T47D (cell line): ENCODE data around the gene ADGRD1.

ENCODE experiments used
- DNase-seq, 2 experiments: peaks; one replicate each; pipeline versions ENCODE4 v3.0.0 to v3.0.0-alpha.2; 2011 to 2012; ENCODE audit warnings: low read depth in 1 of 2, low spot score in 1 of 2
- JUND ChIP-seq: IDR thresholded peaks from 2 replicates; pipeline ENCODE4 v1.6.1; 2012; ENCODE audit warnings: low read depth
- in situ Hi-C: cut with HindIII; loops from 2 replicates; pipeline ENCODE4 v1.10.0; 2016; ENCODE audit warnings: low sequenced_read_pairs, low pct_unique_long_range_greater_than_20kb

ADGRD1 gene

GRCh38 chr12:131032082-131032750 is 78.5 kb downstream of the ADGRD1 start:
- no peak for TF ChIP-seq JUND
- in situ Hi-C loops: no loop called here
- no peak for DNase-seq

DNA sequence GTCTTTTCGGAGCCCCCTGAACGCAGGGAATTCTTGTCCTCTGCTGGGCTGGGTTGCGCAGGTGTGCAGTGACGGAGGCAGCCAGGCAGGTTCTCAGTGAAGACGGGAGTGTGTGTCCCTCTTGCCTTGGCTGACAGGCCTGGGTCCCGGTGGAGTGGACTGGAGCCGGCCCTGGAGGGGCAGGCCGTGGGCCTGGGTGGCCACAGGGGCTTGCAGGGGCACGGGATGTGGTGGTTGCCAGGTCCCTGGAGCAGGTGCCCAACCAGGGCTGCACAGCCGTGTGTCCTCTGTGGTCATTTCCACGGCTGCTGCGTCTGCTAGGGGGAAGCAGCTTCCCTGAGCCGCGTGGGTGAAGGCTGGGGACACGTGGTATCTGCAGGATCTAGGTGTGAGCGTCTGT is 79.8 kb downstream of the ADGRD1 start:
- no peak for TF ChIP-seq JUND
- in situ Hi-C loops: no loop called here
- DNase-seq: no peak

DNA sequence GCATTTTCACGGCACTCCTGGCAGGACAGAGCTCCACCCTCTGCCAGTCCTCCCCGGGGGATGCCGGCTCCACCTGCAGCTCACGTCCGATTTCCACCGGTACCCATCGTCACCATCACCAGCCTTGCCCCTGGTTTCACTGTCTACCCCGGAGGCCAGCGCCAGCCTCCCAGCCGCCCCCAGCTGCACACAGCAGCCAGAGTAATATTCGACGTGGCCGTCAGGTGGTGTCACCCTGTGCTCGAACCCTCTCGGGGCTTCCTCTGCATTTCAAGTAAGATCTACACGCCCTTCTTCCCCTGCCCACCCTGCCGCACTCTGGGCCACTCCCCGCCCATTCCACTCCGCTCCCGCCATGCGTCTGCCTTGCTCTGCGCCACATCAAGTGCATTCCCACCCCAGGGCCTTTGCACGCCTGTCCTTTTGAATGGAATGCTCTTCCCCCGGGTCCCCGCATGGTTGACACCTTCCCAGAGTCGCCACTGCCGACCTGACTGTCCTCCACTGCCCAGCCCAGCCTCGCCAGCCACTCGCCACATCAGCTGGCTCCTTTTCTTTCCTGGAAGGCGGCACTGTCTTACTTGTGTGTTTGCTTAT is 80.3 kb downstream of the ADGRD1 start:
- no peak for DNase-seq
- in situ Hi-C loops: no loop called here
- no peak for TF ChIP-seq JUND

GRCh38 chr12:131034631-131035244 is 81.0 kb downstream of the ADGRD1 start:
- no peak for DNase-seq
- in situ Hi-C loops: no loop called here
- no peak for TF ChIP-seq JUND

DNA sequence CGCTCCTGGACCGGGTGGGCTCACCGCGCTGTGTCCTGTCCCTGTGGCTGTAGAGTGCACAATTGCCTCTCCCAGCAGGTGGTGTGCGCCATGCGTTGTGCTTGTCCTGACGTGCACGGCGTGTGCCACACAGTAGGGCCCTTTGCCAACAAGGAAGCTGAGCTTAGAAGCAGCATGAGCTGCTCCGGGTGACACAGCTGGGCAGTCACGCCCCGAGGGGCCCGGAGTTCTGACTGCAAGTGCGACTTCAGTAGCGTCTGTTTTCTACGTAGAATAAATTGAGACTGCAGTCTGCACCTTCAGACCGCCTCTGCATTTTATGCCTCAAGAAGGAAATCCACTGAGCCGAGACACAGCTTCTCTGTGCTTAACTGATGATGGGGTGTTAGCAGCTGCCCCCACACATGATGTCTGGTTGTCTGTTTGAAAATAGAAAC is 81.6 kb downstream of the ADGRD1 start:
- in situ Hi-C loops: no loop called here
- peak in 1 of 2 experiments; percentile 52 for DNase-seq

DNA sequence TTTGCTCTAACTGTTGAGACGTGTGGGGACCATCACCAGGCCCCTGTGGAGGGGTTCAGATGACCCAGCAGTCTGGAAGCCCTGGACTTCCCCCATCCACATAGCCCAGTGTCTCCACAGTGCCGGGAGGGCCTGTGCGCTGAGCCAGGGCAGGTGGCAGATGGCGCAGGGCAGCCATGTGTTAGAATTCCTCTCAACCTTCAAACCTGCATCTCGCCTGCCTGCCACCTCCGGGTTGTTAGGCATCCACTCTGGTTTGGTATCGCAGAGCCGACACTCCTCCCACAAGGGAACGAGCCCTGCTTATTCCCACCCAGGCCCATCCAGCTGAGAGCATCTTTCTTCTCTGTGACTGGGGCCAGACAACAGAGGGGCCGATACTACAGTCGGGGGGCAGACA is 84.5 kb downstream of the ADGRD1 start:
- TF ChIP-seq JUND: no peak
- DNase-seq: no peak
- in situ Hi-C loops: no loop called here

More for the DNA sequence above, 81.6 kb downstream of the ADGRD1 start:
- TF ChIP-seq JUND: no peak

- DNase-seq: no peak
- in situ Hi-C loops: no loop called here
- TF ChIP-seq JUND: no peak
These were observed 85.5 kb downstream of the ADGRD1 start for GRCh38 chr12:131038961-131039950.

GRCh38 chr12:131040491-131040890 is 86.8 kb downstream of the ADGRD1 start:
- in situ Hi-C loops: no loop called here
- TF ChIP-seq JUND: no peak
- DNase-seq: no peak

GRCh38 chr12:131041216-131041967 is 87.7 kb downstream of the ADGRD1 start:
- in situ Hi-C loops: no loop called here
- no peak for DNase-seq
- no peak for TF ChIP-seq JUND

- no peak for TF ChIP-seq JUND
- in situ Hi-C loops: no loop called here
These were observed 88.5 kb downstream of the ADGRD1 start for GRCh38 chr12:131041968-131042833.

DNA sequence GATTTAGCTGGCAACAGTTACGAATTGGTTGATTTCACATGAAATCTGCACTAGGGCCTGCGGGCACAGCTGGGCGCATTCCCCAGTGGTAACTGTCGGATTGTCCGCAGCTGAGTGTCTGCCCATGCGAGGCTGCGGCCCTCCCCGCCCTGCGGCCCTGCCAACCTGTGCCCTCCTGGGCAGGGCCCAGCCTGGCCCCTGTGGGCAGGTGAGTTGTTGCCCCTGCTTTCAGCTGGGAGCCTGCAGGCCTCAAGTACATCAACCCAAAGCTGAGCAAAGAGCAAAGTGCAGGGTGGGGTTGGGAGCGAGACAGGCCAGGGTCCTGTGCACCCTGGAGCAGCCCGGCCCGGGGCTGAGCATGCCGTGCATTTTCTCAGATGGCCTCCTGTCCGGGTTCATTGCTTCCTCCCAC is 89.1 kb downstream of the ADGRD1 start:
- in situ Hi-C loops: no loop called here
- TF ChIP-seq JUND: no peak
- no peak for DNase-seq

More at GRCh38 chr12:131041968-131042833, 88.5 kb downstream of the ADGRD1 start:
- no peak for DNase-seq
